GM12878 (cell line): Measurements from ENCODE around the gene TAC3. TPM values are rescaled to one million over a fixed set of nuclear protein-coding genes. Genes with fewer than 3 reads are reported as not detected.

Source experiments
- ATAC-seq: fragments of 200-7000 bp; cut with Tn5 transposase; 3 replicates; pipeline ENCODE4 v1.9.1; 2020; ENCODE audit warnings: mild to moderate bottlenecking, moderate library complexity
- BruUV-seq: library from RNA; stranded (reverse); fragments of 400-500 nt; replicated peaks from 2 replicates; lab custom pipeline; 2021; lab: Mats Ljungman, UMichigan
- CTCF ChIA-PET: fragments of 300-600 bp; sonication (Branson Sonifier 250); formaldehyde crosslinking; extraction: SDS; loops from one replicate; lab custom pipeline; 2021; ENCODE audit warnings: inconsistent platforms; lab: Yijun Ruan, JAX
- POLR2A ChIA-PET: fragments of 350-600 bp; formaldehyde crosslinking; extraction: SDS; loops from one replicate; lab custom pipeline; 2021; ENCODE audit warnings: inconsistent platforms; lab: Charles Lee
- RAD21 ChIA-PET: fragments of 300-600 bp; sonication (Branson Sonifier 250); formaldehyde crosslinking; loops from one replicate; lab custom pipeline; 2023; ENCODE audit warnings: antibody characterized with exemption; ENCODE audit not compliant: unreplicated experiment; lab: Charles Lee
- SMC1A ChIA-PET: fragments of 300-600 bp; sonication (Branson Sonifier 250); formaldehyde crosslinking; loops from one replicate; lab custom pipeline; 2023; ENCODE audit not compliant: unreplicated experiment, uncharacterized antibody; lab: Charles Lee
- DNase-seq: peaks from one replicate; pipeline ENCODE4 v3.0.0-alpha.2; 2011; ENCODE audit warnings: low read depth, low spot score
- FAIRE-seq: peaks from 3 replicates; lab custom pipeline; 2011; peaks lifted over from hg19 to GRCh38; lab: Jason Lieb, UNC
- H2AFZ ChIP-seq: 2 replicates; pipeline ENCODE4 v1.6.0; 2011; ENCODE audit warnings: low read depth, low read length, control low read depth; ENCODE audit not compliant: control insufficient read depth
- H3K27ac ChIP-seq: 2 replicates; pipeline ENCODE4 v1.5.1; 2011; ENCODE audit warnings: control low read depth; ENCODE audit not compliant: control insufficient read depth, insufficient read depth
- H3K27me3 ChIP-seq, 2 experiments: replicated peaks in 1 of 2; 2 replicates each; pipeline versions ENCODE4 v1.6.0 to v1.6.1; 2011; ENCODE audit warnings: low read length in 1 of 2; ENCODE audit not compliant: control insufficient read depth in 2 of 2, insufficient read depth in 2 of 2
- H3K36me3 ChIP-seq, 2 experiments: 2 replicates each; pipeline ENCODE4 v1.5.1; 2011; ENCODE audit warnings: low read length in 1 of 2; ENCODE audit not compliant: control insufficient read depth in 2 of 2, insufficient read depth in 2 of 2
- H3K4me1 ChIP-seq: 2 replicates; pipeline ENCODE4 v1.6.1; 2011; ENCODE audit warnings: mild to moderate bottlenecking, low read length, moderate library complexity, mixed read lengths; ENCODE audit not compliant: control insufficient read depth, insufficient read depth
- H3K4me2 ChIP-seq: 2 replicates; pipeline ENCODE4 v1.6.0; 2011; ENCODE audit warnings: control low read depth; ENCODE audit not compliant: control insufficient read depth, insufficient read depth
- H3K4me3 ChIP-seq: fragments of 200-600 bp; sonication (generic); 2 replicates; pipeline ENCODE4 v1.5.1; 2016
- H3K79me2 ChIP-seq: 2 replicates; pipeline ENCODE4 v1.6.0; 2011; ENCODE audit warnings: low read length; ENCODE audit not compliant: control insufficient read depth, insufficient read depth
- H3K9ac ChIP-seq: 2 replicates; pipeline ENCODE4 v1.8.0; 2011; ENCODE audit warnings: low read length, control low read depth, mixed read lengths; ENCODE audit not compliant: control insufficient read depth, insufficient read depth
- H3K9me3 ChIP-seq: replicated peaks from 3 replicates; pipeline ENCODE4 v1.5.1; 2011; ENCODE audit warnings: mild to moderate bottlenecking, low read length; ENCODE audit not compliant: control insufficient read depth, insufficient read depth
- H4K20me1 ChIP-seq: 2 replicates; pipeline ENCODE4 v1.6.0; 2011; ENCODE audit not compliant: control insufficient read depth, insufficient read depth
- ATF7 ChIP-seq: fragments of 450-650 bp; IDR thresholded peaks from 2 replicates; pipeline ENCODE4 v1.6.1; 2016; ENCODE audit warnings: low read depth, mild to moderate bottlenecking
- CBX5 ChIP-seq: sonication (generic); IDR thresholded peaks from 2 replicates; pipeline ENCODE4 v1.6.1; 2016; ENCODE audit warnings: low read depth, moderate library complexity, mild to moderate bottlenecking, inconsistent platforms
- CEBPB ChIP-seq, 2 experiments: fragments of 150-350 bp in 1 of 2; IDR thresholded peaks; 2 replicates each; pipeline ENCODE4 v1.6.1; 2012 to 2014; ENCODE audit warnings: low read depth in 2 of 2, low read length in 2 of 2, borderline replicate concordance in 1 of 2, inconsistent platforms in 1 of 2
- DPF2 ChIP-seq: fragments of 450-650 bp; IDR thresholded peaks from 2 replicates; pipeline ENCODE4 v1.6.1; 2017; ENCODE audit warnings: mild to moderate bottlenecking
- E2F4 ChIP-seq: IDR thresholded peaks from 2 replicates; pipeline ENCODE4 v1.6.1; 2012; ENCODE audit warnings: low read depth, low read length, improper control_type of control experiment
- E2F8 ChIP-seq: fragments of 450-650 bp; IDR thresholded peaks from 2 replicates; pipeline ENCODE4 v1.6.1; 2018; ENCODE audit warnings: mild to moderate bottlenecking, low read depth, moderate library complexity; ENCODE audit not compliant: partially characterized antibody
- FOXK2 ChIP-seq: fragments of 450-650 bp; IDR thresholded peaks from 2 replicates; pipeline ENCODE4 v1.6.1; 2017; ENCODE audit warnings: mild to moderate bottlenecking, moderate library complexity
- IRF4 ChIP-seq: IDR thresholded peaks from 2 replicates; pipeline ENCODE4 v1.6.1; 2011; ENCODE audit warnings: low read depth, low read length
- KDM1A ChIP-seq: fragments of 200-600 bp; sonication (generic); IDR thresholded peaks from 2 replicates; pipeline ENCODE4 v1.6.1; 2016; ENCODE audit warnings: borderline replicate concordance
- NBN ChIP-seq: fragments of 450-650 bp; IDR thresholded peaks from 2 replicates; pipeline ENCODE4 v1.6.1; 2016
- NFXL1 ChIP-seq: fragments of 450-650 bp; IDR thresholded peaks from 2 replicates; pipeline ENCODE4 v1.6.1; 2017; ENCODE audit warnings: antibody characterized with exemption, mild to moderate bottlenecking, borderline replicate concordance
- POLR2AphosphoS2 ChIP-seq: IDR thresholded peaks from 2 replicates; pipeline ENCODE4 v1.6.1; 2011; ENCODE audit warnings: low read depth, mild to moderate bottlenecking, low read length, improper control_type of control experiment, moderate library complexity
- RUNX3 ChIP-seq: IDR thresholded peaks from 2 replicates; pipeline ENCODE4 v1.6.1; 2012; ENCODE audit warnings: low read length, inconsistent platforms
- SIX5 ChIP-seq: IDR thresholded peaks from 2 replicates; pipeline ENCODE4 v1.6.1; 2011; ENCODE audit warnings: mild to moderate bottlenecking, low read depth, low read length, moderate library complexity; ENCODE audit not compliant: severe bottlenecking
- SPI1 ChIP-seq: IDR thresholded peaks from 2 replicates; pipeline ENCODE4 v1.6.1; 2011; ENCODE audit warnings: low read depth, mild to moderate bottlenecking, low read length, moderate library complexity, borderline replicate concordance; ENCODE audit not compliant: insufficient read depth
- SREBF2 ChIP-seq: IDR thresholded peaks from 2 replicates; pipeline ENCODE4 v1.6.1; 2012; ENCODE audit warnings: mild to moderate bottlenecking, low read length
- STAT1 ChIP-seq: fragments of 450-650 bp; conservative IDR thresholded peaks from 2 replicates; pipeline ENCODE4 v1.6.1; 2014; ENCODE audit warnings: antibody characterized with exemption, mild to moderate bottlenecking
- ZBTB11 ChIP-seq: fragments of 450-650 bp; formaldehyde crosslinking; IDR thresholded peaks from 2 replicates; pipeline ENCODE4 v1.5.0; 2022; ENCODE audit warnings: mild to moderate bottlenecking, missing genetic modification characterization
- WGBS: methylation state at CpG from one replicate; pipeline ENCODE4 v1.1.6; 2016; ENCODE audit warnings: low lambda C conversion rate; ENCODE audit not compliant: insufficient replicate concordance, insufficient coverage; ENCODE audit errors: missing lambda C conversion rate; 5-methylcytosine and 5-hydroxymethylcytosine counted together
- in situ Hi-C: fragments of 300-500 bp; cut with MboI; formaldehyde crosslinking; loops from 9 replicates; pipeline ENCODE4 v1.14.3; 2018; ENCODE audit warnings: mixed read lengths
- intact Hi-C: fragments of 100-400 bp; cut with micrococcal nuclease; formaldehyde crosslinking; loops from one replicate; pipeline ENCODE4 v1.14.2; 2022; ENCODE audit not compliant: unreplicated experiment
- polyA plus RNA-seq, 11 experiments: library from polyadenylated mRNA; depleted of rRNA in 4 of 11; unstranded in 6 of 11; stranded (reverse) in 5 of 11; fragments of >200 nt; fragmentation: Nextera tagmentation in 4 of 11; fragmentation: Illumina TruSeq in 1 of 11; extraction: Ambion mirVana in 4 of 11; extraction: Trizol in 1 of 11; gene quantifications; 1 replicate in 1 of 11; 2 replicates in 10 of 11; pipeline versions ENCODE4 v1.2.1 to v1.2.3, GENCODE V29; 2011 to 2016; ENCODE audit warnings: inconsistent platforms in 2 of 11, missing spikeins in 2 of 11, low read depth in 1 of 11
- total RNA-seq, 4 experiments: library from RNA; depleted of rRNA in 3 of 4; stranded (reverse); fragments of >200 nt in 3 of 4; fragmentation: Illumina TruSeq in 1 of 4; extraction: Trizol in 1 of 4; gene quantifications; 2 replicates each; pipeline versions ENCODE4 v1.2.1 to v1.2.3, GENCODE V29; 2013 to 2021

TAC3 gene
- total and polyA plus RNA-seq, 10 of the 15 experiments (the other 5 are each of a cell fraction or from before 2014, with no cell fraction given), result 0.11 to 0.18 (median 0.13) TPM; not detected in 7

- POLR2A ChIA-PET, result no interaction called here
- Histone ChIP-seq H4K20me1 (no peaks in the 10 kb centered on the region), H3K9me3 (no peaks in the 10 kb centered on the region), H3K27me3 (no peaks in the 10 kb centered on the region), H3K4me3 (no peak overlapping the region), H3K36me3 (no peaks in the 10 kb centered on the region)
- BruUV-seq, result no TSS peak
- no peak for ATAC-seq
- in situ Hi-C loops, result no loop called here
- TF ChIP-seq ATF7 (no peak), SREBF2 (no peak), RUNX3 (no peak), IRF4 (no peak), FOXK2 (no peak), KDM1A (no peak), SIX5 (no peak), POLR2AphosphoS2 (no peak), E2F8 (no peak), NFXL1 (no peak), ZBTB11 (CRISPR knock-in tag) (no peak), CEBPB (IDR thresholded peaks at IDR 0.05; ENCODE audit: borderline replicate concordance in 1 of 2, low read depth in 2 of 2, low read length in 2 of 2) (no peak), CBX5 (no peak), SPI1 (no peak), E2F4 (no peak), NBN (no peak), STAT1 (no peak), DPF2 (no peak)
- TF ChIP-seq, all 136 proteins: peak for 0
- no peak overlapping the region for H3K9ac ChIP-seq
- no peaks in the 10 kb centered on the region for H3K79me2 ChIP-seq
- no peaks in the 10 kb centered on the region for H3K4me1 ChIP-seq
- intact Hi-C loops, result no loop called here
- ChIA-PET RAD21 (no interaction called here), CTCF (no interaction called here), SMC1A (no interaction called here)
- H2AFZ ChIP-seq, result no peak overlapping the region
- H3K27ac ChIP-seq, result no peak overlapping the region
- FAIRE-seq, result no peak
- WGBS, result 60% methylated on average over 6 of the region's 6 CpGs
- H3K4me2 ChIP-seq, result no peak overlapping the region
- DNase-seq, result no peak
Measured at GRCh38 chr12:56980268-56980667, 36.1 kb downstream of the TAC3 start.
